H1 (cell line): ENCODE measurements around the gene MSI2.

Experiments used
- CTCF ChIP-seq, 3 experiments: IDR thresholded peaks; 1 replicate in 2 of 3; 2 replicates in 1 of 3; pipeline versions ENCODE4 v1.5.1 to v1.6.1; 2011; ENCODE audit warnings: low read length in 3 of 3, mild to moderate bottlenecking in 3 of 3, inconsistent platforms in 2 of 3, low read depth in 1 of 3, moderate library complexity in 1 of 3; ENCODE audit not compliant: insufficient read depth in 1 of 3; ENCODE audit errors: control extremely low read depth in 1 of 3
- EP300 ChIP-seq, 2 experiments: IDR thresholded peaks; 1 replicate in 1 of 2; 2 replicates in 1 of 2; pipeline ENCODE4 v1.6.1; 2011 to 2012; ENCODE audit warnings: low read depth in 2 of 2, low read length in 2 of 2, mild to moderate bottlenecking in 2 of 2, borderline replicate concordance in 1 of 2, inconsistent platforms in 1 of 2, moderate library complexity in 1 of 2
- EZH2 ChIP-seq: fragments of 200-600 bp; sonication (generic); IDR thresholded peaks from 2 replicates; pipeline ENCODE4 v1.7.1; 2012; ENCODE audit warnings: low read depth, mild to moderate bottlenecking, moderate library complexity, low read length, inconsistent platforms; ENCODE audit not compliant: severe bottlenecking
- GABPA ChIP-seq: IDR thresholded peaks from 2 replicates; pipeline ENCODE4 v1.6.1; 2011; ENCODE audit warnings: mild to moderate bottlenecking, low read length, moderate library complexity, borderline replicate concordance; ENCODE audit not compliant: insufficient read depth
- KDM1A ChIP-seq: fragments of 200-600, 300-600 bp; sonication (generic); IDR thresholded peaks from 2 replicates; pipeline ENCODE4 v1.7.1; 2016; ENCODE audit warnings: mild to moderate bottlenecking, low read length, borderline replicate concordance
- MAX ChIP-seq: IDR thresholded peaks from 2 replicates; pipeline ENCODE4 v1.6.1; 2012; ENCODE audit warnings: inconsistent platforms
- POLR2A ChIP-seq, 2 experiments: IDR thresholded peaks; 1 replicate in 1 of 2; 2 replicates in 1 of 2; pipeline ENCODE4 v1.6.1; 2011; ENCODE audit warnings: low read depth in 2 of 2, low read length in 2 of 2, mild to moderate bottlenecking in 2 of 2; ENCODE audit errors: control extremely low read depth in 1 of 2
- POLR2AphosphoS5 ChIP-seq: IDR thresholded peaks from 2 replicates; pipeline ENCODE4 v1.6.1; 2011; ENCODE audit warnings: low read depth, low read length
- RFX5 ChIP-seq: IDR thresholded peaks from 2 replicates; pipeline ENCODE4 v1.6.1; 2011; ENCODE audit warnings: low read depth, low read length, improper control_type of control experiment, borderline replicate concordance
- SIN3A ChIP-seq, 2 experiments: IDR thresholded peaks in 1 of 2; conservative IDR thresholded peaks in 1 of 2; 2 replicates each; pipeline ENCODE4 v1.6.1; 2011 to 2012; ENCODE audit warnings: low read length in 2 of 2, improper control_type of control experiment in 1 of 2, low read depth in 1 of 2, mild to moderate bottlenecking in 1 of 2
- SP1 ChIP-seq: IDR thresholded peaks from 2 replicates; pipeline ENCODE4 v1.6.1; 2011; ENCODE audit warnings: low read depth, low read length
- SUZ12 ChIP-seq: fragments of 200-600 bp; sonication (generic); IDR thresholded peaks from 2 replicates; pipeline ENCODE4 v1.6.1; 2012; ENCODE audit warnings: mild to moderate bottlenecking, inconsistent platforms, low read length, moderate library complexity, mixed read lengths
- ZNF274 ChIP-seq: IDR thresholded peaks from 2 replicates; pipeline ENCODE4 v1.7.0; 2012; ENCODE audit warnings: low read length, borderline replicate concordance; ENCODE audit errors: extremely low read depth

GRCh38 chr17:57308543-57309186 lies 52.3 kb downstream of the MSI2 start:
- TF ChIP-seq EZH2: no peak
- TF ChIP-seq SIN3A (conservative IDR thresholded peaks at IDR 0.05 in 1 of 2, IDR thresholded peaks at IDR 0.05 in 1 of 2; ENCODE audit: low read depth in 1 of 2, low read length in 2 of 2): no peak
- TF ChIP-seq CTCF (IDR thresholded peaks at IDR 0.05; ENCODE audit: control extremely low read depth in 1 of 3, insufficient read depth in 1 of 3, low read depth in 1 of 3, low read length in 3 of 3): no peak
- no peak for TF ChIP-seq POLR2A (IDR thresholded peaks at IDR 0.05; ENCODE audit: control extremely low read depth in 1 of 2, low read depth in 2 of 2, low read length in 2 of 2)
- TF ChIP-seq EP300 (IDR thresholded peaks at IDR 0.05; ENCODE audit: borderline replicate concordance in 1 of 2, low read depth in 2 of 2, low read length in 2 of 2): no peak
- no peak for TF ChIP-seq GABPA
- TF ChIP-seq KDM1A: no peak
- no peak for TF ChIP-seq MAX
- TF ChIP-seq SUZ12: no peak
- TF ChIP-seq SP1: no peak
- no peak for TF ChIP-seq ZNF274
- no peak for TF ChIP-seq RFX5
- TF ChIP-seq POLR2AphosphoS5: no peak
